ENCODE data around the gene BCL7A.

The BCL7A gene

GRCh38 chr12:121996945-121997612 is 24.6 kb upstream of the BCL7A start:
- no peak overlapping the region for H3K27ac ChIP-seq
- DNase-seq (ENCODE audit: low read depth, low spot score) = no peak

DNA sequence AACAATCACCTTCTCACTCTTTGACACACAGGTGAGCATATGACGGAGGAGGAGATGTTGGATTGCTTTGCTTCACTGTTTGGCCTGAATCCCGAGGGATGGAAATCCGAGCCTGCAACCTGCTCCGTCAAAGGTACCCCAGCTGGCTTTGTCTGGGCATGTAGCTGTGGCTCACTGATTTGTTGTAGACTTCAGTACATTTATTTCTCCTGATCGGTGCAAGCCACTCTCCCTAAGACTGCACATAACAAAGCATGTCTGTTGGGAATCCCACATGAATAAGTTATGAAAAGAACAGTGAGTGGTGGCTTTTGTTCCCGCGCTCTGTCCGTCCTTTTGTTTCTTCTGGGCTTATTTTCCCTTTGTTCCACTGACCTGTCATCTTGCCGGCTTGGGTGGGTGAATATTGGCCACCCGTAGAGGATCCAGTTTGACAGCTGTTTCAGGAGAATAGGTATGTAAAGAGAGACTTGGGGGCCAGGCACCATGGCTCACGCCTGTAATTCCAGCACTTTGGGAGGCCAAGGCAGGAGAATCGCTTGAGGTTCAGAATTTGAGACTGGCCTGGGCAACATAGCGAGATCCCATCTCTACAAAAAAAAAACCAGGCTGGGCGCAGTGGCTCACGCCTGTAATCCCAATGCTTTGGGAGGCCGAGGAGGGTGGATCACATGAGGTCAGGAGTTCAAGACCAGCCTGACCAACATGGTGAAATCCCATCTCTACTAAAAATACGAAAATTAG is 20.0 kb upstream of the BCL7A start:
- peak; percentile 89 for DNase-seq (ENCODE audit: low read depth, low spot score)
- H3K27ac ChIP-seq = peak overlapping the region; percentile 78

DNA sequence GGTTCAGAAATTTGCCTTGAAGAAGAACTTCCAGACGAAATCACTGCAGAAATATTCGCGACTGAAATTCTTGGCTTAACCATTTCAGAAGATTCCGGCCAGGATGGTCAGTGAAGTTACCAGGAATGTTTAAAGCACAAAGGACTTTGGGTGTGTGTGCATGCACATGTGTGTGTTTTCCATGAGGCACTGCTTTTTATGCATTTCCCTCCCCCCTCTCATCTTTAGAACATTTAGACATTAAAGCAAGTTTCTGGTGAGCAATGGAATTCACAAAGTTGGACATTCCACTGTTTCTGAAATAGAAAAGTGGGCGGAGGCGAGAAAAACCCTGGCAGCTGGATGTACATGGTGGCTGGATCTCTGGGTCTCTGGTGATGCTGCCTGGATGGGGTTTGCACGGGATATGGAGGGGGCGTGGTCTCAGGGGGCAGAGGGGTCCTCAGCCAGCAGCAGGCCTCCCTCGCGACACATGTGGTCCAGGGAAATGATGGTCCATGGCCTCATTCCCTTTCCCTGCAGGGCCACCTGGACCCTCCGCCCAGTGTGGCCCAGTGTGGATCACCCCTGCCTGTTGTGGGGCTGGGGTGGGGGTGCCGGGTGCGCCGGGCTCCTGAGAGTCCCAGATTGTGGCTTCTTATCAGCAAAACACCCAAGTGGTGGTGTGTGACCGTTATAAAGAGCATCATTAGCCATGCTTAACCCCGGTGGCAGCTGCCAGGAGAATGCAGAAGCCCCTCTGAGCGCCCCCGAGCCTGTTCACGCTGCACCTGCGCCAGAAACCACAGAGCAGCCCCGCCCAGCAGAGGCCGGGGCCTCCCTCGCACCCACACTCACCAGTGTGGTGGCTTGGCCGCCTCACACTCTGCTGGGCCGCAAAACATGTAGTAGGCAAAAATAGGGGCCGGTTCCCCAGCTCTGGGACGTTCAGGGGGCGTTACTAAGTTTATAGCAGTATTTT is 17.8 kb upstream of the BCL7A start:
- DNase-seq (ENCODE audit: low read depth, low spot score) = no peak
- no peak overlapping the region for H3K27ac ChIP-seq

DNA sequence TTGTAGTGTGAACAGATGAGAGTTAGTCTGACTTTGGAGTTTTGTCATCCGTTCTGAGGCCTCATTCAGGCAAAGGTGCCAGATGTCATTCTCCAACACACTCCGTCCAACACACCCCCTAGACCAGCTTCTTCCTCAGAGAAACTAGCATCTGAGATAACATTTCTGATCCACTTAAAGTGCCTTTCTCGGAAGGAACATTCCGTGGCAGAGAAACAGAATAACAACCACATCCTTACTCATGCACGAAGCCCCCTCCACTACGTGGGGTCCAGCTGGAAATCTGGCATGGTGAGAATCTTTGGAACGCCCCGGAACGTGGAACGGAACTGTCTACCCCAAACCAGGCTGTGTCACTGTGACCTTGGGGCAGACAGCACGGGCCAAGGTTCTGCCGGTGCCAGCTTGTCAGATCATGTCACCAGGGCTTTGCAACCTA is 17.0 kb upstream of the BCL7A start:
- DNase-seq (ENCODE audit: low read depth, low spot score) = no peak
- H3K27ac ChIP-seq = no peak overlapping the region

DNA sequence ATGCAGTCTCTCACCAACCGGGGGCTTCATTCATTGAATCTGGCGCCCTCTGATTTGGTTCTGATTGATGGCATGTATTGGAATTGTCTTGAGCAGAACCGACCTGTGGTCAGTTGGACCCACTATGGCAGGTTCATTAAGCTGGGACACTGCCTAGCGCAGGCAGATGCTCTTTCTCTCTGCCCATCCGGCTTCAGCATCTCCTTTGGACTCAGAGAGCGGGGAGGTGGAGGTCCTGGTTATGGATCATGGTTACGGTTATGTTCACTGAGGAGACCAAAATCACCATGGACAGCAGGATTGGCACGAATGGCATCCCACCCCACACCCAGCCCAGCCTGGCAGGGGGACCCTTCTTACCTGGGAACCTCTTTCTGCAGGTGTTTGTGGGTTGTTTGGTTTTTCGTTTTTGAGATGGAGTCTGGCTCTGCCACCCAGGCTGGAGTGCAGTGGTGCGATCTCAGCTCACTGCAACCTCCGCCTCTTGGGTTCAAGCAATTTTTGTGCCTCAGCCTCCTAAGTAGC is 16.4 kb upstream of the BCL7A start:
- DNase-seq (ENCODE audit: low read depth, low spot score) = no peak
- H3K27ac ChIP-seq = no peak overlapping the region

DNA sequence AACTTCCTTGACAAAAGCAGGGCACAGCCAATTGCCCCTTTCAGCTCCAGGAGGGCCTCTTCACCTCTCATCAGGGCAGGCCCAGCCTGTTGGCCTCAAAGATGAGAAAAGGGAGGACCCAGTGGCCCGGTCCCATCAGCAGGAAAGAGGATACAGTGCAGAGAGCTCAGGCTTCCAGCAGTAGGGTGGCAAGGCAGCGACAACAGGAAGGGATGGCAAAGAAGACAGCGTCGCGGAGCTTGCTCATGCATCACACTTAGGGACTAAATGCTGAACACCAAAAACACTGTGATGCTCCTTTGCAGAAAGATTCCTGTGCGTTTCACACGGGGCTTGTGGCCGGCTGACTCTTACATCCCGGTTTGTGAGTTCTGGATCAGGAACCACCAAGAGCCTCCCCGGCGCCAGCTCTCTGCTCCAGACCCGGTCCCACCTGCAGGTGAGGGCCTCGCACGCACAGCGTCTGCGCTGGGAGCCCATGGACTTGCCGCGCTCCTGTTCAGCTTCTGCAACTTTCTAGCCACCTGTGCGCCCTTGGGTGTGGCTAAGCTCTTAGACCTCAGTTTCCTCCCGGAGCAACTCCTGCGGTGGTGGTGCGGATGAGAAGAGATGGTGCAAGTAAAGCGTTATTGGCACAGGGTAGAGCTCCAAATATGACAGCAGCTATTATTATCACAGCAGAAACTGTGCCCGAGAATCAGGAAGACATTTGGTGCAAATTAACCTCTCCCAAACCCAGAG is 15.3 kb upstream of the BCL7A start:
- no peak for DNase-seq (ENCODE audit: low read depth, low spot score)
- no peak overlapping the region for H3K27ac ChIP-seq

DNA sequence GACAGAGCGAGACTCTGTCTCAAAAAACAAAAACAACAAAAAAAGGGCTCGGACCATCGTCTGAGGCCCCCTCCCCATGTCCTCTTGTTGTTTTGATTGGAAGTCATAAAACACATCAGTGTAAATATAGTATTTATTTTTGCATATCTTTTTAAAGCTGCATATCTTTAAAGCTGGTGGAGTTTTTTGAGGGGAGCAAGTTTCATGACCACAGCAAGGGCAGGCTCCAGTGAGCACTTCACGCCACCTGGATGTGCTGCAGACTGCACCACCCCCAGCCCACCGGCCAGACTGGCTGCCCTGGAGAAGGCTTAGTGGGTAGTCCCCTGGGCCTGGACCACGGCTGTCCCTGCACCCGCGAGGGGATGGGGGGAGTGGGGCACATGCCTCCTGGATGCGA is 11.9 kb upstream of the BCL7A start:
- H3K27ac ChIP-seq = no peak overlapping the region
- DNase-seq (ENCODE audit: low read depth, low spot score) = no peak

DNA sequence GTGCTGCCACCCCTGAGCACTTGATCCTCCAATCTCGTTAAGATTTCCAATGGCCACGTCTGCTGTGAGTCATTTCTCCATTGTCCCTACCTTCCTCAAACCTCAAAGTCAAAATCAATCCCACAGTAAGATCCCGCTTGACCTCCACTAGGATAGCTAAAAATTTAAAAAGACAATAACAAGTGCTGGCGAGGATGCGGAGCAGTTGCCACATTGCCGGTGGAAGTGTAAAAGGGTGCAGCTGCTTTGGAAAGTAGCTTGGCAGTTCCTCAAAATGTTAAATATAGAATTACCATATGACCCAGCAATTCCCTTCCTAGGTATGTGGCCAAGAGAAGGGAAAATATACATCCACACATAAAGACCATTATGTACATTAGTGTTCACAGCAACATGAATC is 9.5 kb upstream of the BCL7A start:
- no peak for DNase-seq (ENCODE audit: low read depth, low spot score)
- no peak overlapping the region for H3K27ac ChIP-seq

- H3K27ac ChIP-seq = no peak overlapping the region
- no peak for DNase-seq (ENCODE audit: low read depth, low spot score)
Observed at GRCh38 chr12:122013136-122013535, 8.5 kb upstream of the BCL7A start.

DNA sequence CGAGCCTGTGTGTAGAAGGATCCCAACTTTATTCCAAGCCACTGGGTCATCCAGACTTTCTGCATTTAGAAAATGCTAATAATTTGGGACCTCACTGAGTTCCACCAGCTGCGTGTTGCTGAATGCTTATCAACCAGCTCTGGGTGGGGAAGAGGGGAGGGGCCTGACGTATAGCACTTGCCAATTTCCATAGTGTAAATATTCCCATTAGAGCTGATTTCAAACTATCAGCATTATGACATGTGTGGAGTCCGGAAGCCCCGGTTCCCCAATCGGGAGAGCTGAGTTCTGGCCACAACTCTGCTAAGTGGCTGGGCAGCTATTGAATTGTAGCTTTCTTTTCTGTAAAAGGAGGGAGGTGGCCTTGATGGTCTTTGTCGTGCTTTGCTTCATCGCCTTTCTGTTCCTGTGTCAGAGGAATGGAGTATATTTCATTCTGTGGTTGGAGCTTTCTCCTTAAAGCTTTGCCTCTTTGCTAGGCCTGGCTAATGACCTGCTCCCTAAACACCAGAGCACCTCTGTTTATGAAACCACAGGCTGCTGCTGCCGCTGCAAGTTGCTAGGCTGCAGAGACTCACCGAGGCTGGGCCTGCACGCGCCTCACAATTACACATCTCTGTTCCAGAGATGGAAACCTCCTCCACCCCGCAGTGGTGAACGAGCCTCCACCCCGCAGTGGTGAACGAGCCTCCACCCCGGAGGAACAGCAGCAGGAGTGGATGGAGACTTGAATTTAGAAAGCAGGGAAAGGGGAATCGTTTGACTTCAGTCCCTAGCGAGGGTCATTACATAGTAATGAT is 7.7 kb upstream of the BCL7A start:
- no peak for DNase-seq (ENCODE audit: low read depth, low spot score)
- no peak overlapping the region for H3K27ac ChIP-seq

DNA sequence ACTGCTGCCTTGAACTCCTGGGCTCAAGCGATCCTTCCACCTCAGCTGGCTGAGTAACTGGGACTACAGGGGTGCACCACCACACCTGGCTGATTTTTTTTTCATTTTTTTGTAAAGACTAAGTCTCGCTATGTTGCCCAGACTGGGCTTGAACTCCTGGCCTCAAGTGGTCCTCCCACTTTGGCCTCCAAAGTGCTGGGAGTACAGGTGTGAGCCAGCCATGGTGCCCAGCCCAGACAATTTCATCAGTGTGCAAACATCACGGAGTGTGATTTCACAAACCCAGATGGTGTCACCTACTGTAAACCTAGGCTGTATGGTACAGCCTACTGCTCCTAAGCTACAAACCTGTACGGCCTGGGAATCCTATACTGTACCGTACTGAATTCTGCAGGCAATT is 6.9 kb upstream of the BCL7A start:
- no peak for DNase-seq (ENCODE audit: low read depth, low spot score)
- H3K27ac ChIP-seq = no peak overlapping the region

DNA sequence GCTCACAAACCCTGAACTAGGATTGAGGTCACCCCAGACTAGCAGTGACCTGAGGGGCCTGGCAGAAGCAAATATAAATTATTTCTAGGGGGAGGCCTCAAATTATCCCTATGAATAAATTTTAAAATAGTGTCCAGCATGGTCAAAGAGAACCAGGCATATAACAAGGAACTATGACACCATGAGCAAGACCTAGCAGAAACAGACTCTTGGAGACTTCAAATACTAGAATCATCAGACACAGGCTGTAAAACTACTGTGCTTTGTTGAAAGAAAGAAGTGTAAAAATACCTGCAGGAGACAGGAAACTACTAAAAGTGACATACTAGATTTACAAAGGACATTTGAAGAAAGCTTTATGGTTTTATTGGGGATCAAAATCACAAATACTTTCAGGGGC is 3.2 kb upstream of the BCL7A start:
- no peak overlapping the region for H3K27ac ChIP-seq
- no peak for DNase-seq (ENCODE audit: low read depth, low spot score)

DNA sequence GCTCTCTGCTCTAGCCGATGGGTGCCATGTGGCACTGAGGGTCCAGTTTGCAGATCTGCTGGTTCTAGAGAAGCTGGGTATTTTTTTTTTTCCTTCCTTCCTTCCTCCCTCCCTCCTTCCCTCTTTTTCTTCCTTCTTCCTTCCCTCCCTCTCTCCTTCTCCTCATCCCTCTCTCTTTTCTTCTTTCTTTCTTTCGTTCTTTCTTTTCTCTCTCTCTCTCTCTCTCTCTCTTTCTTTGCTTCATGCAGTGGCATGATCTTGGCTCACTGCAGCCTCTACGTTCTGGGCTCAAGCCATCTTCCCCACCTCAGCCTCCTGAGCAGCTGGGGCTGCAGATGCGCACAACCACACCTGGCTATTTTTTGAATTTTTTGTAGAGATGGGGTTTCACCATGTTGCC is 2.7 kb upstream of the BCL7A start:
- no peak for DNase-seq (ENCODE audit: low read depth, low spot score)
- no peak overlapping the region for H3K27ac ChIP-seq

DNA sequence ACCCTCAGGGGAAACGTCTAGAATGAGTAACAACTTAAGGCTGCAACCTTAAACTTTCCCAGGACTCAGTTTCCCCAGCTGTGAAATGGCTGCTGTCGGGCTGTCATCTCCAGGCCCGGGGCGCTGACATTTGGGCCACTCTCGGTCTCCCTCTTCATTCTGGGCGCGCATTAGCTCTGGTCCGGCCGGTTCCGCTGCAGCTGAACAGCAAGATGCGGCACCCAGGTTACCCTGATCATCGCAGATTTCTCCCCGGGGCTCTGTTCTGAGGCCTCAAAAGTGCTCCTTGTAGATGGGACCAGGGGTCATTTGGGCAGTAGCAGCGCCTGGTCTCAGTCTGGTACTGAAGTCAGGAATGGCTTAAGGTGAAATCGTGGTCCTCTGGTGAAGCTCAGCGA is 890 bp upstream of the BCL7A start:
- H3K27ac ChIP-seq = no peak overlapping the region
- no peak for DNase-seq (ENCODE audit: low read depth, low spot score)

DNA sequence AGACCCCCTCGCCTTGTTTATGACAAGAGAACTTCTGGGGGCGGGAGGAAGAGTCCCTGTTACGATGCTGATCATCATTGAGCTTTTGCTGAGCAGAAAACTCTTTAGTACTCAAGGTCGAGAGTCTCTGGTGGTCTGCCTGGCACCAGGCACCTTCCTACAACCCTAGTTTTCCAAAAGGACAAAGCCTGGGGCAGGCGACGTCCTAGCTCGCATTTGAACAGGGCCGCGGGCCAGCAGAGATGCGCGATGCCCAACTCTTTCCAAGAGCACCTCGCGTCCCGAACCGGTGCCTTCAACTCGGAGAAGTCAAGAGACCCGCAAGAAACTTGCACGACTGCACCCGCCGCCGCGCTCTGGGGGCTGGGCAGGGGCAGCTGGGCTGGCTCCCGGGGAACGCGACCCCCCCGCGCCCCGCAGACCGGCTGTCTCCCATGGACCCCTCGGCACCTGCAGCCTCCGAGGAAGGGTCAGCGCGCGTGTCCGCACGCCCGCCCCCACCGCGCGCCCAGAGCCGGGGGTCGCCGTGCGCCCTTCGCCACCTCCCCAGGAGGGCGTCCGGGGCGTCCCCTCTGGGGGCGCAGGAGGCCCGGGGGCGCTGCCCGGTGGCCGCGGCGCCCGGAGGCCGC is 377 bp upstream of the BCL7A start:
- DNase-seq (ENCODE audit: low read depth, low spot score) = no peak
- H3K27ac ChIP-seq = peak overlapping the region; percentile 67

GRCh38 chr12:122022393-122023338 is 982 bp downstream of the BCL7A start:
- no peak for DNase-seq (ENCODE audit: low read depth, low spot score)
- peak overlapping the region; percentile 67 for H3K27ac ChIP-seq

- DNase-seq (ENCODE audit: low read depth, low spot score) = no peak
- peak overlapping the region; percentile 67 for H3K27ac ChIP-seq
Observed at GRCh38 chr12:122023339-122024131, 1.9 kb downstream of the BCL7A start.
